Astrocyte (in vitro differentiated cells and primary cell): ENCODE data around the gene PRKRA. TPM values are rescaled to one million over a fixed set of nuclear protein-coding genes. Genes with fewer than 3 reads are reported as not detected.

Experiments used
- DNase-seq: peaks from one replicate; pipeline ENCODE4 v3.0.0-alpha.2; 2010; ENCODE audit warnings: low read depth
- FAIRE-seq: peaks from 2 replicates; lab custom pipeline; 2011; peaks lifted over from hg19 to GRCh38; lab: Jason Lieb, UNC
- H2AFZ ChIP-seq: 2 replicates; pipeline ENCODE4 v1.6.0; 2012; ENCODE audit warnings: low read depth, low read length, inconsistent platforms
- H3K27ac ChIP-seq: 2 replicates; pipeline ENCODE4 v1.5.1; 2011; ENCODE audit warnings: low read depth, low read length, inconsistent platforms
- H3K27me3 ChIP-seq: 2 replicates; pipeline ENCODE4 v1.6.0; 2011; ENCODE audit warnings: low read length, inconsistent platforms; ENCODE audit not compliant: insufficient read depth
- H3K36me3 ChIP-seq: 2 replicates; pipeline ENCODE4 v1.5.1; 2011; ENCODE audit warnings: low read length, inconsistent platforms; ENCODE audit not compliant: insufficient read depth
- H3K4me1 ChIP-seq: 2 replicates; pipeline ENCODE4 v1.5.1; 2011; ENCODE audit warnings: low read length, inconsistent platforms; ENCODE audit not compliant: insufficient read depth
- H3K4me2 ChIP-seq: 2 replicates; pipeline ENCODE4 v1.6.0; 2012; ENCODE audit warnings: low read length, inconsistent platforms
- H3K4me3 ChIP-seq: 2 replicates; pipeline ENCODE4 v1.5.1; 2011; ENCODE audit warnings: low read depth, mild to moderate bottlenecking, low read length, inconsistent platforms; ENCODE audit not compliant: insufficient read depth
- H3K79me2 ChIP-seq: 2 replicates; pipeline ENCODE4 v1.6.0; 2012; ENCODE audit warnings: mild to moderate bottlenecking, low read length, inconsistent platforms; ENCODE audit not compliant: insufficient read depth
- H3K9ac ChIP-seq: 2 replicates; pipeline ENCODE4 v1.6.0; 2012; ENCODE audit warnings: mild to moderate bottlenecking, low read length, inconsistent platforms
- H3K9me3 ChIP-seq: 2 replicates; pipeline ENCODE4 v1.5.1; 2012; ENCODE audit warnings: low read depth, mild to moderate bottlenecking, low read length, inconsistent platforms; ENCODE audit not compliant: insufficient read depth
- H4K20me1 ChIP-seq: 2 replicates; pipeline ENCODE4 v1.6.0; 2012; ENCODE audit warnings: low read length, inconsistent platforms; ENCODE audit not compliant: insufficient read depth
- H3K27ac Mint-ChIP-seq: one replicate; pipeline ENCODE4 v1.8.0; 2021; ENCODE audit warnings: mild to moderate bottlenecking, mixed read lengths; ENCODE audit not compliant: unreplicated experiment
- H3K27me3 Mint-ChIP-seq: one replicate; pipeline ENCODE4 v1.8.0; 2021; ENCODE audit warnings: low read depth, mixed read lengths; ENCODE audit not compliant: unreplicated experiment
- H3K36me3 Mint-ChIP-seq: one replicate; pipeline ENCODE4 v1.8.0; 2021; ENCODE audit warnings: low read depth, mixed read lengths; ENCODE audit not compliant: unreplicated experiment
- H3K4me1 Mint-ChIP-seq: one replicate; pipeline ENCODE4 v1.8.0; 2021; ENCODE audit warnings: low read depth, mixed read lengths; ENCODE audit not compliant: unreplicated experiment
- H3K4me3 Mint-ChIP-seq: one replicate; pipeline ENCODE4 v1.8.0; 2021; ENCODE audit warnings: mild to moderate bottlenecking, moderate library complexity, mixed read lengths; ENCODE audit not compliant: unreplicated experiment
- H3K9me3 Mint-ChIP-seq: one replicate; pipeline ENCODE4 v1.8.0; 2021; ENCODE audit warnings: mild to moderate bottlenecking, mixed read lengths; ENCODE audit not compliant: unreplicated experiment
- EZH2 ChIP-seq: IDR thresholded peaks from 2 replicates; pipeline ENCODE4 v1.6.1; 2012; ENCODE audit warnings: mild to moderate bottlenecking, low read length, inconsistent platforms; ENCODE audit not compliant: insufficient read depth
- total RNA-seq: library from RNA; stranded (reverse); gene quantifications from 2 replicates; pipeline ENCODE4 v1.2.1, GENCODE V29; 2021
- TF ChIP-seq, protein P1 (sequence below): IDR thresholded peaks from 2 replicates; pipeline ENCODE4 v1.5.1; 2011; ENCODE audit warnings: low read depth, mild to moderate bottlenecking, inconsistent platforms, low read length, moderate library complexity; ENCODE audit not compliant: insufficient read depth

The PRKRA gene
- total RNA-seq, 1 donor from 2014 or later, result 43.2 TPM

DNA sequence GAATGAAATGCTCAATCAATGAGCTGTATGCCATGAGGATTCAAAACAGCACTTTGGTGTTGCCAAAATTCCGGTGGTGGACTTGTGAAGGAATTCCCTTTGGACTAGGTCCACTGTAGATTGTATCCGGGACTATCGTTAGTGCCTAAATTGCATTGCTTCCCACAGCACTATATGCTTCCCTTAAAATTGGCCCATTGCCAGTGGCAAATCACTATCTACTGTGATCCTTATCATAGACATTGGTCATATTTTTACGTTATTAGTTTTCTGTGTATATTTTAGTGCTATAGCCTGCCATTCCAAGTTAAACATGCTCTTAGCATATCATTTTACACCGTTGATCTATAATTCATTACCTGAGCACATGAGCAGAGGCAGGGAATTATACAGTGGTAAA lies 1.9 kb upstream of the PRKRA start:
- H3K27me3 Mint-ChIP-seq, result no peaks in the 10 kb centered on the region
- peaks cover 3% of the 10 kb centered on the region for H3K36me3 Mint-ChIP-seq
- H3K4me1 Mint-ChIP-seq, result peaks cover 32% of the 10 kb centered on the region
- H3K36me3 ChIP-seq, result peaks cover 13% of the 10 kb centered on the region
- TF ChIP-seq EZH2, result no peak
- TF ChIP-seq, protein P1, sequence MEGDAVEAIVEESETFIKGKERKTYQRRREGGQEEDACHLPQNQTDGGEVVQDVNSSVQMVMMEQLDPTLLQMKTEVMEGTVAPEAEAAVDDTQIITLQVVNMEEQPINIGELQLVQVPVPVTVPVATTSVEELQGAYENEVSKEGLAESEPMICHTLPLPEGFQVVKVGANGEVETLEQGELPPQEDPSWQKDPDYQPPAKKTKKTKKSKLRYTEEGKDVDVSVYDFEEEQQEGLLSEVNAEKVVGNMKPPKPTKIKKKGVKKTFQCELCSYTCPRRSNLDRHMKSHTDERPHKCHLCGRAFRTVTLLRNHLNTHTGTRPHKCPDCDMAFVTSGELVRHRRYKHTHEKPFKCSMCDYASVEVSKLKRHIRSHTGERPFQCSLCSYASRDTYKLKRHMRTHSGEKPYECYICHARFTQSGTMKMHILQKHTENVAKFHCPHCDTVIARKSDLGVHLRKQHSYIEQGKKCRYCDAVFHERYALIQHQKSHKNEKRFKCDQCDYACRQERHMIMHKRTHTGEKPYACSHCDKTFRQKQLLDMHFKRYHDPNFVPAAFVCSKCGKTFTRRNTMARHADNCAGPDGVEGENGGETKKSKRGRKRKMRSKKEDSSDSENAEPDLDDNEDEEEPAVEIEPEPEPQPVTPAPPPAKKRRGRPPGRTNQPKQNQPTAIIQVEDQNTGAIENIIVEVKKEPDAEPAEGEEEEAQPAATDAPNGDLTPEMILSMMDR, result no peak
- peaks cover 31% of the 10 kb centered on the region for H3K79me2 ChIP-seq
- no peak overlapping the region for H3K9ac ChIP-seq
- DNase-seq (no peak), FAIRE-seq (no peak)
- H3K4me2 ChIP-seq, result no peak overlapping the region
- H4K20me1 ChIP-seq, result peaks cover 26% of the 10 kb centered on the region
- H3K4me3 ChIP-seq, result no peak overlapping the region
- no peak overlapping the region for H3K4me3 Mint-ChIP-seq
- no peak overlapping the region for H3K27ac ChIP-seq
- H2AFZ ChIP-seq, result no peak overlapping the region
- peaks cover 18% of the 10 kb centered on the region for H3K4me1 ChIP-seq
- H3K27me3 ChIP-seq, result no peaks in the 10 kb centered on the region
- H3K9me3 ChIP-seq, result no peaks in the 10 kb centered on the region
- no peaks in the 10 kb centered on the region for H3K9me3 Mint-ChIP-seq
- no peak overlapping the region for H3K27ac Mint-ChIP-seq

DNA sequence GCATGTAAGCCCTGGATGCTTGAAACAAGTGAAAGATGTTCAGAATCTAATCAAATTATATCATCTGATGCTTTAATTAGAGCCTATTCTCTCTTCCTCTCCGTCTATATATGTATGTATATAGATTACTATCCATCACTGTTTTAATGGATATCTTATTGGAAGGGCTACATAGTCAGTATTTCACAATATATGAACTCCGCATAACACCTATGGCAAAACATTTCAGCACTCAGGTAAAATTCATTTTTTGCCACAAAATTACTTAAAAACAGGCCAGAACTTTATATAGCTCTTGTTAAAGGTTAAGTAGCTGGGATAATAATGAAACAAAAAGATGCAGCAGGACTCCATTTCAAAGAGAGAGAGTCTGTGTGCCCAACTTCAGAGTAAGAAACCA lies 1.4 kb upstream of the PRKRA start:
- Histone ChIP-seq H3K9me3 (no peaks in the 10 kb centered on the region), H3K36me3 (peaks cover 14% of the 10 kb centered on the region), H3K9ac (no peak overlapping the region), H3K27me3 (no peaks in the 10 kb centered on the region), H3K27ac (no peak overlapping the region), H4K20me1 (peaks cover 28% of the 10 kb centered on the region), H3K4me2 (no peak overlapping the region), H3K79me2 (peaks cover 35% of the 10 kb centered on the region), H3K4me1 (peaks cover 18% of the 10 kb centered on the region), H2AFZ (no peak overlapping the region), H3K4me3 (no peak overlapping the region)
- TF ChIP-seq, protein P1, result no peak
- no peak for TF ChIP-seq EZH2
- Mint-ChIP-seq H3K9me3 (no peaks in the 10 kb centered on the region), H3K27ac (peak overlapping the region; percentile 99), H3K27me3 (no peaks in the 10 kb centered on the region), H3K36me3 (peaks cover 3% of the 10 kb centered on the region), H3K4me1 (peaks cover 32% of the 10 kb centered on the region), H3K4me3 (peak overlapping the region; percentile 60)
- no peak for DNase-seq
- no peak for FAIRE-seq

DNA sequence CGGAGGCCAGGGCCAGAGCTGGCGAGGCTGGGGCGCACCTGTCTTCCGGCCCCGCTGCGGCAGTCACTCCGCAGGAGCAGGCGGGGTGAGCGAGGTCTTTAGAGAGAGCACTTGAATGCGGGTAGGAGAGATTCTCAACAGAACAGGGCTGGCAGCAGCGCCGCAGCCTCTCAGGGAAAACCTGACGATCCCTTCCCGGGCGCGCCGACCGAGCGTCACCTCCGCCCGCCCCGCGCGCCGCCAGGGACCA lies 526 bp downstream of the PRKRA start:
- H3K4me3 Mint-ChIP-seq, result peak overlapping the region; percentile 92
- Histone ChIP-seq H3K27ac (peak overlapping the region; percentile 97), H3K36me3 (peaks cover 19% of the 10 kb centered on the region), H3K4me1 (peaks cover 14% of the 10 kb centered on the region), H3K4me3 (peak overlapping the region; percentile 89), H3K27me3 (no peaks in the 10 kb centered on the region), H4K20me1 (peaks cover 32% of the 10 kb centered on the region), H3K9ac (peak overlapping the region; percentile 98), H2AFZ (peak overlapping the region; percentile 94), H3K9me3 (no peaks in the 10 kb centered on the region), H3K4me2 (peak overlapping the region; percentile 98), H3K79me2 (peaks cover 41% of the 10 kb centered on the region)
- FAIRE-seq (no peak), DNase-seq (no peak)
- peaks cover 24% of the 10 kb centered on the region for H3K4me1 Mint-ChIP-seq
- peak overlapping the region; percentile 89 for H3K27ac Mint-ChIP-seq
- no peak for TF ChIP-seq EZH2
- TF ChIP-seq, protein P1, result no peak
- H3K27me3 Mint-ChIP-seq, result no peaks in the 10 kb centered on the region
- H3K9me3 Mint-ChIP-seq, result no peaks in the 10 kb centered on the region
- H3K36me3 Mint-ChIP-seq, result peaks cover 9% of the 10 kb centered on the region
